Skin of body (tissue), 2 donors: Measurements from ENCODE around the gene KCTD7. TPM values are rescaled to one million over a fixed set of nuclear protein-coding genes. Genes with fewer than 3 reads are reported as not detected.
"Not testable (repeated sequence)": the region's sequence is repeated elsewhere in the genome, so short reads cannot be mapped to it uniquely, and the experiment has no call there.

Source experiments
- DNase-seq: peaks from one replicate; lab custom pipeline; 2025; lab: John Stamatoyannopoulos, UW
- total RNA-seq: library from RNA; depleted of rRNA; stranded (reverse); fragments of >200 nt; gene quantifications from one replicate; pipeline ENCODE4 v1.2.3, GENCODE V29; 2014

KCTD7 gene
- total RNA-seq, 1 donor from 2014 or later: 10.8 TPM

DNA sequence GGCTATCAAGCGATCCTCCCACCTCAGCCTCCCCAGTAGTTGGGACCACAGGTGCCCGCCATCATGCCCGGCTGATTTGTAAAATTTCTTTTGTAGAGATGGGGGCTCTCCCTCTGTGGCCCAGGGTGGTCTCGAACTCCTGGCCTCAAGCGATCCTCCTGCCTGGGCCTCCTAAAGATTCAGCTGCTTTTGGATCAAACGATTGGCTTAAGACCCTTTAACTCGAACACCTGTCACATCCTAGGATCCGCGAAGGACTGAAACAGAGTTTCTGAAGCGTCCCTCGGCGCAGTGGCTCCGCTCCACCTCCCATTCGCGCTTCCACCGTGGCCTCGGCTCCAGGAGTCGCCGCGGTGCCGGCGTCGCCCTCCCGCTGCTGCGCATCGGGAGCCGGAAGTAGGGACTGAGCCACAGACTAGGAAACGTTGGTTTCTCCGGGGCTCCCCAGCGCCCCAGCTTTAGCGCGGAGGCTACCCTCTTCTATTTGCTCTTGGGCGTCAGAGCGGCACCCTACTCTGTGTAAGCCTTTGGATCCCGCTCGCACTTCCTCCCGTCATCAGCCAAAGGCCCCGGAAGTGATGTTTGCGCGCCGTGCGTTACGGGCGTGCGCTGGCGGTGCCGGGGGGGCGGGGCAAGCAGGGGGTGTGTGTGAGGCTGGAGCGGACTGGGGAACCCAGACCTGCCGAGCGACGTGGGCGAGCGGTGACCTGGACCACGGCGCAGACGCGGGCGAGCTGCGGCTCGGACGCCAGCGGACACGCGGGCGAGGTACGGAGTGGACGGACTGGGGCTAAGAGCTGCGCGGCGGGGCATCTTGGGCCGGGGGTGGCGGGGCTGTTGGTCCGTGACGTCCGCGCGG lies 53.0 kb downstream of the KCTD7 start:
- DNase-seq: peak; percentile 91

DNA sequence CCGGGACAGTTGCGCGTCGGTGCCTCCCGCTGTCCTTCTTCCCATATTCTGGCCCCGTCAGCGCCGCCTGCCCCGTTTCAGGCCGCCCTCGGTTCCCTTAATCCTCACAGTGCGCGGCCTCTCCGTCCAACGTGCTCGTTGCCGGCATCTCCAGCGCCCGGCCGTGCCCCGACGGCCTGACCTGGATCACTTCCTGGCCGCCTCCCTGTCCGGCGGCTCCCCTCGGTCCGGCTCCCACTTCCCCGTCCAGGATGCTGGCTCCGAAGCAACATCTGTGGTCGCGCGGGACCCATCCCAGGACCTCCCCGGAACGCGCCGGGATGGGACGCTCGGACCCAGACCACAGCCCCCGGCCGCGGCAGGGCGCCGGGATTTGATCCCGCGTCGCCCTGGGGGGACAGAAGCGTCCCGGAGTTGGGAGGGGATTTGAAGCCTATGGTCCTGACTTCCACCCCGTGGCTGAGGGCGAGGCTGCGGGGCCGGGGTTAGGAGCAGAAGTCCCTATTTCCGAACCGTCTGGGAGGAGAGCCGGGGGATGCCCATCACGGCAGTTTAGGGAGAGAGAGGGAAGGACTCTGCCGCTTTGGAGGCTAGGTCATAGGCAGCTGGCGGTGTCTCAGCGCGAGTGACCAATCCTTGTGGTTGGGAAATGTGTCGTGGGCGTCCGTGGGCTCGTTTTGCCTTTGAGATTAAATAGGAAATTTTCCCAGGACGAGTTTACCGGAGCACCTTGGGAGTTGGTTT lies 53.8 kb downstream of the KCTD7 start:
- no peak for DNase-seq

DNA sequence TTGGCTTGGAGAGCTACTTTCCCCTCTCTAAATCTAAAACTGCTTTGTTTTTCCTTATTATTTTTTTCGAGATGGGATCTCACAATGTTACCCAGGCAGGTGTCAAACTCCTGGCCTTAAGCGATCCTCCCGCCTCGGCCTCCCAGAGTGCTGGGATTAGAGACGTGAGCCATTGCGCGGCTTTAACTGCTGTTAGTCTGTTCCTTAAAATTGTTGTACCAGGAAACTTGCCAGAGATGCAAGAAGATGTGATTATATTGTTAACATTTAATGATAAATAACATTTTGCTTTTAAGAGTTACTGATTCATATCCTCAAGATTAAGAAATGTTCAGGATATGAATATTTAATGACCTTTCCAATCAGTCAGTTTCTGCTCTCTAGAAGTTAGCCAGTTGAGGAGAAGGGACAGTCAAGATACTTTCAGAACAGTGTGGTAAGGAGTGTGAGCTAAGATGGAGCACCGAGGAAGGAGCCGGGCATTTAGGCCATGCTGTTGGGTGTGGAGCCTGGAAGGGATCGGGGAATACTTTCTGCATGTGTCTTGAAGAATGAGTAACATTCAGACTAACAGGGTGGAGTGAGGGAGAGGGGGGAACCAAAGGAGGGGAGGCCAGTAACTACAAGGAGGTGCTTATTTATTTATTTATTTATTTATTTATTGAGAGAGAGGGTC lies 54.6 kb downstream of the KCTD7 start:
- DNase-seq: not testable (repeated sequence)

DNA sequence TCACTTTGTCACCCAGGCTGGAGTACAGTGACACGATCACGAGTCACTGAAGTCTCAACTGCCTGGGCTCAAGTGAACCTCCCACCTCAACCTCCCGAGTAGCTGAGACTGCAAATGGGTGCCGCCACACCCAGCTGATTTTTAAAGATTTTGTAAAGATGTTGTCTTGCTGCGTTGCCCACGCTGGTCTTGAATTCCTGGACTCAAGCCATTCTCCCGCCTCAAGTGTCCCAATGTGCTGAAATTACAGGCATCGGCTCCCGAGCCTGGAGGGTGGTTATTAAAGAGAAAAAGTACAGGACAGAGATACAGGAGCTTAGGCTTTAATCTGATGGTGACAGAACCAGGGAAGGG lies 55.1 kb downstream of the KCTD7 start:
- DNase-seq: no peak

DNA sequence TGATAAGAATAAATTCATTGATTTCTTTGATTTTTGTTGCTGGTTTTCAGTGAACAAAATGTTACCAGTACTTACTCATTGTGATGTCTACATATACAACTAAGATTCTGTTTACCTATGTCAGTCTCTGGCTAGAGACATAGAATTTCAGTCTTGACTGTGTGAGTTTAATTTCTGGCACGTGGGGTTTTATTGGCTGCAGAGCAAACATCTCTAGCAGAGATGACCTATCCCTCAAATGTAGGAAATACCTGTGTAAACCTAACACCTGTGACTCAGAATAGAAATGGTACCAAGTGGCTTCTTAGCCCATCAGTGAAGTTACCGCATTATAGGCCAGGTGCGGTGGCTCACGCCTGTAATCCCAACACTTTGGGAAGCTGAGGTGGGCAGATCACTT lies 57.0 kb downstream of the KCTD7 start:
- DNase-seq: not testable (repeated sequence)

DNA sequence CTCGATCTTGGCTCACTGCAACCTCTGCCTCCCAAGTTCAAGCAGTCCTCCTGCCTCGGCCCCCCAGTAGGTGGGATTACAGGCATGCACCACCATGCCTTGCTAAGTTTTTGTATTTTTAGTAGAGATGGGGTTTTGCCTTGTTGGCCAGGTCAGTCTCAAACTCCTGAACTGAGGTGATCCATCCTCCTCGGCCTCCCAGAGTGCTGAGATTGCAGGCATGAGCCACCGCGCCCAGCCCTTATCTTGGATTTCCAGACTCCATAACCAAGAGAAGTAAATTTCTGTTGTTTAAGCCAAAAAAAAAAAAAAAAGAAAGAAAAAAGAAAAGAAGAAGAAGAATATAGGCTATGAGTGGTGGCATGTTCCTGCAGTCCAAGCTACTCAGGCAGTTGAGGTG lies 58.5 kb downstream of the KCTD7 start:
- DNase-seq: no peak

DNA sequence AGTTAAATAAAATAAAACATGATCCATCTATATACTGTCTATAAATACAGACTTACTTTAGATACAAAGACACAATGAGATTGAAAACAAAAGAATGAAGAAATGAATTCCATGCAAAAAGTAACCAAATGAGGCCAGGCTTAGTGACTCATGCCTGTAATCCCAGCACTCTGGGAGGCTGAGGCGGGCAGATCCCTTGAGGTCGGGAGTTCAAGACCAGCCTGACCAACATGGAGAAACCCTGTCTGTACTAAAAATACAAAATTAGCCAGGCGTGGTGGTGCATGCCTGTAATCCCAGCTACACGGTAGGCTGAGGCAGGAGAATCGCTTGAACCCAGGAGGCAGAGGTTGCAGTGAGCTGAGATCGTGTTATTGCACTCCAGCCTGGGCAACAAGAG lies 59.0 kb downstream of the KCTD7 start:
- DNase-seq: not testable (repeated sequence)

DNA sequence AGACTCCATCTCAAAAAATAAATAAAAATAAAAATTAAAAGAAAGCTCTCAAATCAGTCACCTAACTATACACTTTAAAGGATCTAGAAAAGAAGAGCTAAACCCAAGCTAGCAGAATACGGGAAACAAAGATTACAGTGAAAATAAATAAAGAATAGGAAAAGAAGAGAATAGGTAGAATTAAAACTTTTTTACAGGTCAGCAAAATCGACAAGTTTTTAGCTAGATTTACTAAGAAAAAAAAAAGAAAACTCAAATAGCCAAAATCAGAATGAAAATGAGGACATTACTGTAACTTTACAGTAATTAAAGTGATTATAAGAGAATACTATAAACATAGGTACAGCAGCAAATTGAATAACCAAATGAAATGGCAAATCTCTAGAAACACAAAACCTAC lies 60.4 kb downstream of the KCTD7 start:
- no peak for DNase-seq

DNA sequence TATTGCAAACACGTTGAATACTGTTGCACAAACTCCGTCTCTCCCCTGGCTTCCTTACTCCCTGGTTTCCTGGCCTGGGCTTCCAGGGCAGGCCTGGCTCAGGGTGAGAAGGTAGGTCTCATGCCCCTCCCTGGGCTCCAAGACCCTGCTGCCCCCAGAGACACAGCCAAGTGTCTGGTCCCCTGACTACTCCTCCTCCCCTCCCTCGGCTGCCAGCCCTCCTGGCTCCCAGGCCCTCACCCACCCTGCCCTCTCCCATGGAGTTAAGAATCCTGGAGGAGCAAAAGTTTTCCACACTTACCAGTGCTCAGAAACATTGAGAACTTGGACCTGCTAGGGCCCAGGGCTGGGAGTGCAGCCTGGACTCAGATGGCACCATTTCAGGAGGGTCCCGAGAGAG lies 64.7 kb downstream of the KCTD7 start:
- no peak for DNase-seq

Other genes starting within 250 kb of the KCTD7 start
- 28.1 TPM for gene RABGEF1, start 111.9 kb downstream of the KCTD7 start, total RNA-seq